ENCODE results near the gene CLUH.

The CLUH gene

DNA sequence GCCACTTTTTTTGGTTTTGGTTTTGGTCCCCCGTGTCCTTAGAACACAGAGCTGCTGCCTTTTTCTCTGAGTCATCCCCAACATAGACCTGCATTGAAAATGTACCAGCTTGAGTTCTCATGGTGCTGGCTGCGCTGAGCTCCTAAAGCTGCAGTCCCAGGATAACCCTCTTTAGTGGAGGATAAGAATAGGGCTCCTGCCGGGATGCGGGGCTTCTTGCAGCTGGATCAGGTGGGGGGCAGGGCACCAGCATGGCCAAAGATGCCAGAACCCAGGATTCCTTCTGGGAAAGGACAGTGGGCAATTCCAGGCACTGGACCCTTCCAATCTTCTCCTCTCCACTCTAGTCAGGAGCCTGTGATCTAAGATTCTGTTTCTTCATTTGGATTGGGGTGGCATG lies 8.3 kb upstream of the CLUH start:
- no peak for DNase-seq

- no peak for DNase-seq
Measured at GRCh38 chr17:2718150-2718938, 6.8 kb upstream of the CLUH start.

DNA sequence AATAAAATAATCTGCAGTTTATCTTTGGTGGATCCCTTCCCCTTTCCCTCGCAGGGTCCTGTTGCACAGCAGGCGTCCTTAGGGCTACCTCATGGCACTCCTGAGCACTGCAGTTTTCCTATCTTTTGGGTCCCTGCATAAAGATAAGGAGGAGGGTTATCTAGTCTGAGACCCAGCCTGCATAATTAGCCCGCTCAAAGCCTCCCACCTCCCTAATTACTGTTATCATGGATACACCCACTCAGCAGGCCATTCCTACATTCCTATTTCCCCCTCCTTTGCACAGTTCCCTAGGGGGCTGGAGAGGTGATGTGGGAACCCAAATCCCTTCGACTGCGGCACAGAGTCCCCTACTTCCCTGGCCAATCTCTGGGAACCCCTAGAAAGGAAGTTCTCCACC lies 5.1 kb upstream of the CLUH start:
- no peak for DNase-seq

DNA sequence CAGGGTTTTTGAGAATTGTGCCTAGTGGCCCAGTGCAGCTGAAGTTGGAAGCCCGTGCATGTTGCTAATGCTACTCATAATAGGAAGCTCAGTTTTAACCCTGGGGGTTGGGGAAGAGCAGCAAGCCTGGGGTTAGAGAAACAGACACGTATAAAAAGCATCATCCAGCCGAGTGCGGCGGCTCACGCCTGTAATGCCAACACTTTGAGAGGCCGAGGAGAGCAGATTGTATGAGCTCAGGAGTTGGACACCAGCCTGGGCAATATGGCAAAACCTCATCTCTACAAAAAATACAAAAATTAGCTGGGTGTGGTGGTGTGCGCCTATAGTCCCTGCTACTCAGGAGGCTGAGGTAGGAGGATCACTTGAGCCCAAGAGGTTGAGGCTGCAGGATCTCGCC lies 2.3 kb upstream of the CLUH start:
- no peak for DNase-seq

DNA sequence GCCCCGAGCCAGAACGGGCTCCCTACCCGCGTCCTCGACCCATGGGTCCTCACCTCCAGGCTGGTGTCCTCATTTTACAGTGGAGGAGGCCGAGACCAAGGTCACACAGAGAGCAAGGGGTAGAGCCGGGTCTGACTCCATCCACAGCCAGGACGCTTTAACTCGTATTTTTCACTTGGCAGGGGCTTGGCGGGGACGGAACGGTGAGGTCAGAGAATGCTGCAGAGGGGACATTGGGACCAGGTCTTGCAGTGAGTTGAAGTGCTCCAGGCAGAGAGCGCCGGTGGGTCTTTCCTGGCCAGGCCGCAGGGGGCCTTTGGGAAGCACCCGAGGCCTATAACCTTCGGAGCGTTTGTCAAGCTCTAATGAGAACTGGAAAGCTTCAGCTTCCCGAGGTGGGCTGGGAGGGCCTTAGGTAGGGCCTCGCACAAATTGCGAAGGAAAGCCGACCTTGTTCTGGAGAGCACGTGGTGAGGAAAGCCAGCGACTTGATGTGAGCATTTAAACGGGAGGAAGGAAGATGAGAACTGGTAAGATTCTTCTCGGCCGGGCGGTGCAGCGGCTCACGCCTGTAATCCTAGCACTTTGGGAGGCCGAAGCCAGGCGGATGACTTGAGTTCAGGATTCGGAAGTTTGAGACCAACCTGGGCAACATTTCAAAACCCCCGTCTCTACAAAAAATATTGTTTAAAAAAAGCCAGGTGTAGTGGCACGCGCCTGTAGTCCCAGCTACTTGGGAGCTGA lies 908 bp upstream of the CLUH start:
- DNase-seq = no peak

DNA sequence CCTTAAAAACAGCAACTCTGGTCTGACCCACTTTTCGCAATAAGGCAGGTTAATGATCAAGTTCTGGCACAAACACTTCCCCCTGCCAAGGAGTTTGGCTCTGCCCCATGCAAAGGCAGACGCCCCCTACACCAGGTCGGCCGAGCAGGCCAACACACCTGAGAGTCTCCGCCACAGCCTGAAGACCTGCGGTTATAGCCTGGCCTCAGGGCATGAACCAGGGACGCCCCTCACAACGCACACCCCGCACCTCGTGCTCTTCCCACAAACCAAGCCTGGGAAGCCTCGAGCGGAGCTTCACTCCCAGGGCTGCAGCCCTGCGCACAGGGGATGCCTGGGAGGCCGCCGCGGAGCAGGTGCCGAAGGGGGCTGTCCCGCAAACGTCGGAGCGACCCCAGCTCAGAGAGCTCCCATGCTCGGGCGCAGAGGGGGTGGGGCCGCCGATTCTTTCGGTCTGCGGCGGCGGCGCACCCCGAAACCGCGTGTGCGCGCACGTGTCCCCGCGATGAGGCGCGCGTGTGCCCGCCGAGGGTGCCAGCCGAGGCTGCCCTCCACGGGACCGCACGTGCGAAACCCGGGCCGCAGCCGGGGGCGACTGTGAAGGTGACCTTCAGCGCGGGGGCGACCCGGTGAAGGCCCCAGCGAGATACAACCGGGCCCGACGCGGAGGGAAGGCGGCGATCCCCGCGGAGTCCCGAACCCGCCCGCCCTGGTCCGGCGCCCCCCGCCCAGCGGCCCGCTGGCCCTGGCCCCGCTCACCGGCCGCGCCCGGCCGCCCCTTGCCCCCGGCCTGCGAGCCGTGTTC lies 559 bp downstream of the CLUH start:
- DNase-seq = peak; percentile 41

DNA sequence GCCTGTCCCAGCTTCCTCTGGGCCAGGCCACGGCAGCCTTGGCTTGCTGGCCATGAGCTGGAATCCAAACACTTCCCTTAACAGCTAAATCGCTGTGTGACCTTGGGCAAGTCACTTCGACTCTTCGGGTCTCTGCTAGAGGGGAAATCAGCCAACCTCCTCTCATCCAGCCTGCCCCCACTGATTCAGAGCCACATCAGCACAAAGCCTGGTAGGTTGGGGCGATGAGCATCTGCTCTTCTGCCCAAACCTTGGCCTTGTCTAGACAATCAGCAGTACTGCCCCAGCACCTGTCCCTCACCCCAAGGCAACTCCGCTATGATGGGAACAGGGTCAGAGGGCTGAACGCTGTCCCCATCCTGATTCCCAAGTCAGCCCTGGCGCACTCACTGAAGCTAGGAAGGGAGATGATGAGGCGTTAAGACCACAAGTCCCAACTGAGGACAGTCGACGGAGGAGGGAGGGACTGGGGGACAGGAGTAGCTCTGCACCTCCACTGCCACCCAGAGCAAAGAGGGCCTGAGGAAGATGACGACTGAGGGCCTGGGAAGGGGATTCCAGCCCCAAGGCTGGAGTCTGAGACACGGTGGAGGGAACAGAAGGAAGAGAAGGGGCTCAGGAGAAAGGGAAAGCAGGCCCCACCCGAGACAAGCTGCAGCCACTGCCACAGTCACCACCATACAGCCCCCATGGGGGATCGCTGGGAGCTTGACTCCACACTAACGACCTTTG lies 1.3 kb downstream of the CLUH start:
- no peak for DNase-seq

DNA sequence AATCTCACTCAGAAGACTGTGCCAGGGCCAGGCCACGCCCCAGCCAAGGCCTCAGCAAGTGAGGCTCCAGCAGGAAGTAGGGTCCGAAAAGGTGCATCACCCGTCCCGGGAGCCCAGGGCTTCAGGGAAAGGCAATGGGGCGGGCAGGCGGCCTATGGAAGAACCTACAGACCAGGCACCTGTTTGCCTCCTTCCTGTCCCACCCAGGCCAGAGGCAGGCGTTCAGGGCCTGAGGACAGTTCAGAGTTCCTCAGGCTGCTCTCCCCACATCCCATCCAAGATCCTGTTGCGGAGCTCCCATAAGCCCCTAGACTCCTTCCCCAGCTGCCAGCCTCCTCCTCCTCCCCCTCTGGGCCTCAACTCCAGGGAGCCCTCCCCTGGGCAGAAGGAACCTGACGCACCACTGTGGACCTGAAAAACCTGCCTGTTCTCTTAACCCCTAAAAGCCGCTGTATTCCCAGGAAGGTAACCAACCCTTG lies 2.3 kb downstream of the CLUH start:
- no peak for DNase-seq

GRCh38 chr17:2708585-2709182 lies 2.9 kb downstream of the CLUH start:
- no peak for DNase-seq

GRCh38 chr17:2707721-2708584 lies 3.6 kb downstream of the CLUH start:
- no peak for DNase-seq

DNA sequence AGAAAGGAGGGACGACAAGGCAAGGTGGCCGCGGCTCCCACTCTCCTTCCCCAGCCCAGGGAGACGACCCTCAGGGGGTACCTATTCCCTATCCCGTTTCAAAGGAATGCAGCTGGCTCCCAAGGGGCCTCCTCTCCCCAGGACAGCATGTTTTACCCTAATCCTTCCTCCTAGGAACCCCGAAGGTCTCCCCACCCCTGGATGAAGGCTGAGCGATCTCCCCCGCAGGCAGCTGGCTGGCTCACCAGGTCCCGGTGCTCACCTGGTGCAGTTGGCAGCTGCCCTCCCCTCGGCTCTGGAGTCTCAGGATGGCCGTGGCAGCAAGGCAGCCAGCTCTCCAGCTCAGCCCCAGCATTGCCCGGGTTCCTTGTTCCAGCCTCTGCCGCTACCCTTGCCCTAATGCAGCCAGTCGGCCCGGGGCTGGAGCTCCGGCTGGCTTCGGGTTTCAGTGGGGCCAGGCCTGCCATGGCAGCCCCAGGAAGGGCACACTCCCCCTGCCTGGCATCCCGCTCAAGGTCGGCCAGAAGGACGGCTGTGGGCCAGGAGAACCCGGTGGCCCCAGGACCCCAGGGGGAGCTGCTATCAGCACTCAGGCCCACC lies 4.6 kb downstream of the CLUH start:
- no peak for DNase-seq

GRCh38 chr17:2705888-2706795 lies 5.4 kb downstream of the CLUH start:
- no peak for DNase-seq

- no peak for DNase-seq
Measured at GRCh38 chr17:2705263-2705662, 6.3 kb downstream of the CLUH start.

DNA sequence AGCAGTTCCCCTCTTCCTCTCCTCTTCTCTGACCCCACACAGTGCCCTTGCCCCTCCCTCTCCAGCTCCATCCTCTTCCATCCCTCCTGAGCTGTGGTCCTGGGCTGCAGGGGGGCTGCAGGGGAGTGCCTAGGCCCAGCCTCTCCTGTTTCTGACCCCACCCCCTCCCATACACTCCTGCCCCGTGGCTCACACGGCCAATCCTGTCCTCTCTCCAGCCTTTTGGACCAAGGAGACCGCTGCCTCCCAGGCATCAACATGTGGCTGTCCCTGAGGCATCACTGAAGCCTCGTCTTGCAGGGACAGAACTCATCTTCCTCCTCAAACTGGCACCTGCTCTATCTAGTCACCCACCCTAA lies 6.7 kb downstream of the CLUH start:
- no peak for DNase-seq

DNA sequence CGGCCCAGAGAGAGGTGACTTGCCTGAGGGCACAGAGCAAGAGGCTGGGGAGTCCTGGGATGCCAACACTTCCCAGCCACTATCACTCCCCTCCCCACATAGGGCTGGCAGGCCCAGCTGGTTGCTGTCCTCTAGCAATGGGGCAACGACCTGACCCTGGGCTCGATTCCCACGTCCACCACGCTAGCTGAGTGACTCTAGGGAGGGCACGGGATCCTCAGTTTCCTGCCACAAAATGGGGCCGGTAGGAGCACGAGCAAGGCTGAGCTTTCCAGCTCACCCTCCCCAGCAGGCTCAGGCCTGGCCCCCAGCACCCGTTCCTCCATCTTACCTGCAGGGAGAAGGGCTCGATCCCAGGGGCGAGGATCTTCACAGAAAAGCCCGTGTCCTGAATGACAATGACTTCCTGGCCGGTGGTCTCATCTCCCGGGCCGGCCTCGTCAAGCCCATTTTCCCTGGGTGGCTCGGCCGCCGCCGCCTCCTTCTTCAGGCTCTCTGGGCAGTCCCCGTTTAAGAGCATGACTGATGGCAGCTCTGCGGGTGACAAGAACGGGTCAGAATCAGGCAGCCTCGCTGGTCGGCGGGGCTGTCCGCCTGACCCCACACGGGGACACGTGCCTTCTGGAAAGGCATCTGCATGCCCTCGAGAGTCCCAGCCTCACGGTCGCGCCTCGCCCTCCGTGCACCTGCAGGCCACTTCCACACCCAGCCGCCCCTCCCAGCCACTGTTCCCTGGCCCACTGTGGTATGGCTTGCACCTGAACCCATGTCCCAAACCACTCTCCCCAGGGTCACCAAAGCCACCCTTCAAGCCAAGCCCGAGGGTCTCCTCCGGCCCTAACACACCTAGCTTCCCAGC lies 7.3 kb downstream of the CLUH start:
- DNase-seq = no peak

DNA sequence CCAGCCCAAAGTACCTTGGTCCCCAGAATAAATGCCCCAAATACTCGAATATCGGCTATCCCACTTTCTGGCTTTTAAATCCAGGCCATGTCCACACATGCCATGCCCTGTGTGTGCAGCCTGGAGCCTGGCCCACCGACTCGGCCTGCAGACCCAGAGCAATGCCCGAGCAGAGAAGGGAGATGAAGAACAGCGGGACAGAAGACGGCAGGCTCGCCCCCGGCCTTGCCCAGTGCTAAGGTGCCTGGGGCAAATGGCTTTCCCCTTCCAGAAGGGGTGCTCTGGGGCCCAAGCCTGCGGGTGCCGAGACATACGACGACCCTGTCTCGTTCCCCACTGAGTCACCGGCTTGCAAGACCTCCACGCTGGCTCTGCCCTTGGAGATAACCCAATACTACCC lies 8.0 kb downstream of the CLUH start:
- no peak for DNase-seq

- DNase-seq = no peak
Measured at GRCh38 chr17:2703181-2703580, 8.4 kb downstream of the CLUH start.

GRCh38 chr17:2701996-2702741 lies 9.4 kb downstream of the CLUH start:
- DNase-seq = no peak

Data from activated T-cell treated with anti-CD3 and anti-CD28 coated beads, Interleukin-2, amount 50 U/mL, for 1 hour (primary cell).